ENCODE data around the gene FBXO21. TPM values are rescaled to one million over a fixed set of nuclear protein-coding genes. Genes with fewer than 3 reads are reported as not detected.

Gene FBXO21
- total and polyA plus RNA-seq, 2 experiments from 2014 or later: 32.3 to 43.9 TPM

- peaks cover 32% of the 10 kb centered on the region; the same call in 1 of the 2 replicates for H3K36me3 ChIP-seq (ENCODE audit: low read depth)
- no peaks in the 10 kb centered on the region for H3K79me2 ChIP-seq (ENCODE audit: insufficient read depth)
- no peak overlapping the region for H3K27ac ChIP-seq
- H3K4me2 ChIP-seq (ENCODE audit: unreplicated experiment): no peak overlapping the region
- no peaks in the 10 kb centered on the region for H3K9me3 ChIP-seq (ENCODE audit: low read depth)
- H3F3A ChIP-seq (ENCODE audit: insufficient read depth): no peaks in the 10 kb centered on the region
- no peaks in the 10 kb centered on the region for H4K20me1 ChIP-seq (ENCODE audit: insufficient read depth)
- no peaks in the 10 kb centered on the region for H3K4me1 ChIP-seq (ENCODE audit: insufficient read depth)
- H3K9ac ChIP-seq: no peak overlapping the region
- H3K27me3 ChIP-seq (replicated peaks; ENCODE audit: insufficient read depth): no peaks in the 10 kb centered on the region
- H3K9me2 ChIP-seq (ENCODE audit: insufficient read depth): no peaks in the 10 kb centered on the region
- no peak for DNase-seq
- in situ Hi-C loops (cut with MboI): no loop called here
- no peak overlapping the region for H3K4me3 ChIP-seq
- TF ChIP-seq EZH2 (IDR thresholded peaks at IDR 0.05; ENCODE audit: insufficient read depth, poor library complexity, severe bottlenecking): no peak
- TF ChIP-seq EZH2phosphoT487 (IDR thresholded peaks at IDR 0.05; ENCODE audit: insufficient read depth, low read depth): no peak
- no peak overlapping the region for H2AFZ ChIP-seq
- 73% methylated on average over 7 of the region's 7 CpGs for WGBS, 2 experiments (ENCODE audit: low coverage in 1 of 2, low lambda C conversion rate in 2 of 2, missing lambda C conversion rate in 2 of 2)
Observed at GRCh38 chr12:117162633-117163032, 27.6 kb downstream of the FBXO21 start.

GRCh38 chr12:117162167-117162539 lies 28.1 kb downstream of the FBXO21 start:
- in situ Hi-C loops (cut with MboI): no loop called here
- H4K20me1 ChIP-seq (ENCODE audit: insufficient read depth): no peaks in the 10 kb centered on the region
- WGBS, 2 experiments (ENCODE audit: low coverage in 1 of 2, low lambda C conversion rate in 2 of 2, missing lambda C conversion rate in 2 of 2): 85 to 90% methylated on average over 8 of the region's 8 CpGs

GRCh38 chr12:117161460-117162166 lies 28.7 kb downstream of the FBXO21 start:
- WGBS, 2 experiments (ENCODE audit: low coverage in 1 of 2, low lambda C conversion rate in 2 of 2, missing lambda C conversion rate in 2 of 2): 72 to 76% methylated on average over 9 to 10 of the region's 10 CpGs

More at GRCh38 chr12:117162167-117162539, 28.1 kb downstream of the FBXO21 start:
- no peak overlapping the region for H2AFZ ChIP-seq
- no peak for DNase-seq
- H3K9me2 ChIP-seq (ENCODE audit: insufficient read depth): no peaks in the 10 kb centered on the region
- no peak overlapping the region for H3K9ac ChIP-seq
- H3K27me3 ChIP-seq (replicated peaks; ENCODE audit: insufficient read depth): no peaks in the 10 kb centered on the region
- TF ChIP-seq EZH2phosphoT487 (IDR thresholded peaks at IDR 0.05; ENCODE audit: insufficient read depth, low read depth) (no peak), EZH2 (IDR thresholded peaks at IDR 0.05; ENCODE audit: insufficient read depth, poor library complexity, severe bottlenecking) (no peak)
- no peak overlapping the region for H3K4me2 ChIP-seq (ENCODE audit: unreplicated experiment)
- no peaks in the 10 kb centered on the region for H3K9me3 ChIP-seq (ENCODE audit: low read depth)
- H3K36me3 ChIP-seq (ENCODE audit: low read depth): peaks cover 32% of the 10 kb centered on the region; the same call in 1 of the 2 replicates
- H3K79me2 ChIP-seq (ENCODE audit: insufficient read depth): no peaks in the 10 kb centered on the region
- no peak overlapping the region for H3K27ac ChIP-seq
- no peaks in the 10 kb centered on the region for H3F3A ChIP-seq (ENCODE audit: insufficient read depth)
- H3K4me3 ChIP-seq: no peak overlapping the region
- no peaks in the 10 kb centered on the region for H3K4me1 ChIP-seq (ENCODE audit: insufficient read depth)

GRCh38 chr12:117159674-117160073 lies 30.6 kb downstream of the FBXO21 start:
- Histone ChIP-seq H3K36me3 (ENCODE audit: low read depth) (peaks cover 32% of the 10 kb centered on the region; the same call in 1 of the 2 replicates), H2AFZ (no peak overlapping the region), H3K79me2 (ENCODE audit: insufficient read depth) (no peaks in the 10 kb centered on the region), H3K9ac (no peak overlapping the region), H3K4me3 (no peak overlapping the region), H4K20me1 (ENCODE audit: insufficient read depth) (no peaks in the 10 kb centered on the region), H3K27me3 (replicated peaks; ENCODE audit: insufficient read depth) (no peaks in the 10 kb centered on the region), H3K27ac (no peak overlapping the region), H3K4me1 (ENCODE audit: insufficient read depth) (no peaks in the 10 kb centered on the region), H3K4me2 (ENCODE audit: unreplicated experiment) (no peak overlapping the region), H3K9me2 (ENCODE audit: insufficient read depth) (no peaks in the 10 kb centered on the region), H3K9me3 (ENCODE audit: low read depth) (no peaks in the 10 kb centered on the region), H3F3A (ENCODE audit: insufficient read depth) (no peaks in the 10 kb centered on the region)
- DNase-seq: no peak
- in situ Hi-C loops (cut with MboI): no loop called here
- 93 to 97% methylated on average over 9 of the region's 9 CpGs for WGBS, 2 experiments (ENCODE audit: low coverage in 1 of 2, low lambda C conversion rate in 2 of 2, missing lambda C conversion rate in 2 of 2)
- no peak for TF ChIP-seq EZH2 (IDR thresholded peaks at IDR 0.05; ENCODE audit: insufficient read depth, poor library complexity, severe bottlenecking)
- TF ChIP-seq EZH2phosphoT487 (IDR thresholded peaks at IDR 0.05; ENCODE audit: insufficient read depth, low read depth): no peak

More at GRCh38 chr12:117161460-117162166, 28.7 kb downstream of the FBXO21 start:
- Histone ChIP-seq H3K27ac (no peak overlapping the region), H3K4me3 (no peak overlapping the region), H3K4me1 (ENCODE audit: insufficient read depth) (no peaks in the 10 kb centered on the region), H3K4me2 (ENCODE audit: unreplicated experiment) (no peak overlapping the region), H3K9me2 (ENCODE audit: insufficient read depth) (no peaks in the 10 kb centered on the region), H3K9ac (no peak overlapping the region), H2AFZ (no peak overlapping the region), H3K9me3 (ENCODE audit: low read depth) (no peaks in the 10 kb centered on the region), H3K36me3 (ENCODE audit: low read depth) (peaks cover 32% of the 10 kb centered on the region; the same call in 1 of the 2 replicates), H3K27me3 (replicated peaks; ENCODE audit: insufficient read depth) (no peaks in the 10 kb centered on the region), H4K20me1 (ENCODE audit: insufficient read depth) (no peaks in the 10 kb centered on the region), H3F3A (ENCODE audit: insufficient read depth) (no peaks in the 10 kb centered on the region), H3K79me2 (ENCODE audit: insufficient read depth) (no peaks in the 10 kb centered on the region)
- TF ChIP-seq EZH2phosphoT487 (IDR thresholded peaks at IDR 0.05; ENCODE audit: insufficient read depth, low read depth) (no peak), EZH2 (IDR thresholded peaks at IDR 0.05; ENCODE audit: insufficient read depth, poor library complexity, severe bottlenecking) (no peak)
- in situ Hi-C loops (cut with MboI): no loop called here
- DNase-seq: no peak
